Erythroblast (primary cell): Measurements from ENCODE around the gene ZNF416.
A peak's percentile ranks its signal among the peaks of the same experiment; 100 is the strongest.

Source experiments
- DNase-seq, 2 experiments: peaks; one replicate each; lab custom pipeline; 2025; lab: John Stamatoyannopoulos, UW
- GATA1 ChIP-seq: IDR thresholded peaks from 2 replicates; pipeline ENCODE4 v1.6.1; 2011; ENCODE audit warnings: low read depth, mild to moderate bottlenecking, control low read depth, low read length, moderate library complexity
- POLR2A ChIP-seq: IDR thresholded peaks from 2 replicates; pipeline ENCODE4 v1.6.1; 2011; ENCODE audit warnings: mild to moderate bottlenecking, low read length

Gene ZNF416

GRCh38 chr19:57576661-57577060, 2.0 kb downstream of the ZNF416 start:
- TF ChIP-seq POLR2A (no peak), GATA1 (no peak)
- no peak for DNase-seq

- DNase-seq: no peak
- no peak for TF ChIP-seq POLR2A
- TF ChIP-seq GATA1: no peak
Measured at GRCh38 chr19:57572415-57572947, 6.2 kb downstream of the ZNF416 start.

- TF ChIP-seq POLR2A: no peak
- TF ChIP-seq GATA1: no peak
- no peak for DNase-seq
Measured at GRCh38 chr19:57570707-57571106, 8.0 kb downstream of the ZNF416 start.

GRCh38 chr19:57566396-57567265, 12.1 kb downstream of the ZNF416 start:
- TF ChIP-seq GATA1: no peak
- TF ChIP-seq POLR2A: no peak
- peak; percentile 56 to 67 for DNase-seq

- TF ChIP-seq GATA1: no peak
- no peak for TF ChIP-seq POLR2A
- no peak for DNase-seq
Measured at GRCh38 chr19:57563547-57563946, 15.2 kb downstream of the ZNF416 start.

GRCh38 chr19:57560049-57560491, 18.6 kb downstream of the ZNF416 start:
- TF ChIP-seq POLR2A (no peak), GATA1 (no peak)
- no peak for DNase-seq

- TF ChIP-seq GATA1: no peak
- TF ChIP-seq POLR2A: peak; percentile 68
- peak; percentile 92 to 93 for DNase-seq
Measured at GRCh38 chr19:57559404-57560025, 19.2 kb downstream of the ZNF416 start, which contains the start of gene ZNF550. Gene ZNF550 (minus strand): TSS chr19:57559863. CDS start chr19:57559682, 181 bp downstream.

- peak; percentile 51 to 59 for DNase-seq
Measured at GRCh38 chr19:57559008-57559403, 19.7 kb downstream of the ZNF416 start.

GRCh38 chr19:57558525-57558924, 20.2 kb downstream of the ZNF416 start:
- TF ChIP-seq POLR2A (no peak), GATA1 (no peak)
- DNase-seq: peak; percentile 39 to 59

More at GRCh38 chr19:57559008-57559403, 19.7 kb downstream of the ZNF416 start:
- TF ChIP-seq GATA1 (no peak), POLR2A (no peak)

GRCh38 chr19:57557659-57558058, 21.1 kb downstream of the ZNF416 start:
- TF ChIP-seq POLR2A (no peak), GATA1 (no peak)
- DNase-seq: no peak

GRCh38 chr19:57552432-57552831, 26.3 kb downstream of the ZNF416 start:
- DNase-seq: no peak
- TF ChIP-seq POLR2A: no peak

- DNase-seq: no peak
- TF ChIP-seq POLR2A: no peak
- TF ChIP-seq GATA1: no peak
Measured at GRCh38 chr19:57546513-57546912, 32.2 kb downstream of the ZNF416 start.

- DNase-seq: peak; percentile 19 to 42
- TF ChIP-seq GATA1 (no peak), POLR2A (no peak)
Measured at GRCh38 chr19:57537953-57538547, 40.7 kb downstream of the ZNF416 start.
